Stomach (tissue), 9 donors: Measurements from ENCODE around the gene CAPG. TPM values are rescaled to one million over a fixed set of nuclear protein-coding genes. Genes with fewer than 3 reads are reported as not detected.
"Not testable (repeated sequence)": the region's sequence is repeated elsewhere in the genome, so short reads cannot be mapped to it uniquely, and the experiment has no call there.

Source experiments
- DNase-seq, 2 donors: peaks; one replicate each; pipeline versions ENCODE4 v3.0.0 to v3.0.0-alpha.2; 2013 to 2019
- H3K27ac ChIP-seq, 5 donors: fragments of 200-600 bp in 4 of 5; sonication (generic) in 4 of 5; one replicate each; pipeline ENCODE4 v1.5.1; 2013 to 2019; ENCODE audit warnings: mild to moderate bottlenecking in 1 of 5, moderate library complexity in 1 of 5
- H3K27me3 ChIP-seq, 3 donors: fragments of 200-600 bp; sonication (generic); one replicate each; pipeline ENCODE4 v1.5.1; 2017 to 2019; ENCODE audit warnings: mixed run types in 1 of 3
- H3K36me3 ChIP-seq, 4 donors: fragments of 200-600 bp; sonication (generic); 1 replicate in 3 of 4; 2 replicates in 1 of 4; pipeline ENCODE4 v1.5.1; 2016 to 2019
- H3K4me1 ChIP-seq, 4 donors: fragments of 200-600 bp; sonication (generic); one replicate each; pipeline ENCODE4 v1.5.1; 2016 to 2019
- H3K4me3 ChIP-seq, 4 donors: fragments of 200-600 bp; sonication (generic) in 3 of 4; one replicate each; pipeline ENCODE4 v1.5.1; 2016 to 2019; ENCODE audit warnings: mild to moderate bottlenecking in 1 of 4
- H3K9me3 ChIP-seq, 4 donors: fragments of 200-600 bp; sonication (generic); one replicate each; pipeline ENCODE4 v1.5.1; 2016 to 2019
- EP300 ChIP-seq: sonication (generic); formaldehyde crosslinking; IDR thresholded peaks from one replicate; pipeline ENCODE4 v1.6.1; 2017; ENCODE audit warnings: antibody characterized with exemption
- POLR2A ChIP-seq, 4 donors: fragments of 450-650 bp; IDR thresholded peaks; one replicate each; pipeline ENCODE4 v1.6.1; 2016; ENCODE audit warnings: antibody characterized with exemption in 4 of 4, control low read depth in 2 of 4, mild to moderate bottlenecking in 1 of 4, moderate library complexity in 1 of 4
- POLR2AphosphoS5 ChIP-seq, 3 donors: sonication (generic); formaldehyde crosslinking; IDR thresholded peaks; one replicate each; pipeline ENCODE4 v1.6.1; 2016; ENCODE audit warnings: antibody characterized with exemption in 3 of 3
- WGBS, 5 donors: extraction: QIAGEN DNeasy Blood & Tissue Kit in 3 of 5; methylation state at CpG; one replicate each; pipeline versions ENCODE4 v1.1.5 to v1.1.7; 2013 to 2018; 5-methylcytosine and 5-hydroxymethylcytosine counted together
- intact Hi-C: fragments of 100-400 bp; cut with DNase I; formaldehyde crosslinking; loops from one replicate; pipeline ENCODE4 v1.15.1; 2023; ENCODE audit warnings: low total_unique reads
- polyA plus RNA-seq, 3 donors: library from polyadenylated mRNA; stranded (reverse); fragments of 200-250 nt; gene quantifications; one replicate each; pipeline ENCODE4 v1.2.3, GENCODE V29; 2013
- total RNA-seq, 5 donors: library from RNA; depleted of rRNA; stranded (reverse); fragments of >200 nt; gene quantifications; one replicate each; pipeline versions ENCODE4 v1.1.0 to v1.2.3, GENCODE V29; 2014 to 2016
- TF ChIP-seq, protein P1 (sequence below), 7 experiments: fragments of 450-650 bp in 4 of 7; fragments of 200-600 bp in 3 of 7; sonication (generic) in 3 of 7; IDR thresholded peaks; one replicate each; pipeline ENCODE4 v1.5.1; 2016 to 2019; ENCODE audit warnings: antibody characterized with exemption in 7 of 7, control low read depth in 2 of 7, mild to moderate bottlenecking in 1 of 7
- donor health status: healthy with polysubstance abuse.
- donor health status: Bipolar disorder and iron deficiency.
- donor health status: healthy.

Gene CAPG
- total and polyA plus RNA-seq, 8 donors = 35.0 to 350 (median 126) TPM

DNA sequence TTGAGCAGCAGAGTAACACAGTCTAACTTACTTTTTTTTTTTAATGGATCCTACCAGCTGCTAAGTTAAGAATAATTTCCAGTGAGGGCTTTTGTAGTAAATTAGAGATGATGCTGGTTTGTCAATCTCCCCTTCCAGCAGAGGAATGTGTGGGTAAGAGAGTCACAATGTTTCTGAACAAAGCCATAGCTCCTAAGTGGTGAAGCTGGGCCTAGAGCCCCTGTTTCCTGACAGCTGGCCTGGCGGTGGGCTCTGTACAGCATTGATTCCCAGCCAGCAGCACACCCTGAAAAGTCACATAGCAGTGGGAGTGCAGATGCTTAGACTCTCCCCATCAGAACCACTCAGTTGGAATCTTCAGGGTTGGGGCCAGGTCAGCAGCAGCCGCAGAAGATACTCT is 24.4 kb downstream of the CAPG start:
- intact Hi-C loops = no loop called here
- 78 to 92% (median 88%) methylated on average over 2 of the region's 2 CpGs for WGBS, 5 donors
- no peak for TF ChIP-seq POLR2A (IDR thresholded peaks at IDR 0.05)
- TF ChIP-seq, protein P1, sequence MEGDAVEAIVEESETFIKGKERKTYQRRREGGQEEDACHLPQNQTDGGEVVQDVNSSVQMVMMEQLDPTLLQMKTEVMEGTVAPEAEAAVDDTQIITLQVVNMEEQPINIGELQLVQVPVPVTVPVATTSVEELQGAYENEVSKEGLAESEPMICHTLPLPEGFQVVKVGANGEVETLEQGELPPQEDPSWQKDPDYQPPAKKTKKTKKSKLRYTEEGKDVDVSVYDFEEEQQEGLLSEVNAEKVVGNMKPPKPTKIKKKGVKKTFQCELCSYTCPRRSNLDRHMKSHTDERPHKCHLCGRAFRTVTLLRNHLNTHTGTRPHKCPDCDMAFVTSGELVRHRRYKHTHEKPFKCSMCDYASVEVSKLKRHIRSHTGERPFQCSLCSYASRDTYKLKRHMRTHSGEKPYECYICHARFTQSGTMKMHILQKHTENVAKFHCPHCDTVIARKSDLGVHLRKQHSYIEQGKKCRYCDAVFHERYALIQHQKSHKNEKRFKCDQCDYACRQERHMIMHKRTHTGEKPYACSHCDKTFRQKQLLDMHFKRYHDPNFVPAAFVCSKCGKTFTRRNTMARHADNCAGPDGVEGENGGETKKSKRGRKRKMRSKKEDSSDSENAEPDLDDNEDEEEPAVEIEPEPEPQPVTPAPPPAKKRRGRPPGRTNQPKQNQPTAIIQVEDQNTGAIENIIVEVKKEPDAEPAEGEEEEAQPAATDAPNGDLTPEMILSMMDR (IDR thresholded peaks at IDR 0.05) = no peak
- TF ChIP-seq POLR2AphosphoS5 (IDR thresholded peaks at IDR 0.05) = no peak
- TF ChIP-seq EP300 = no peak
- Histone ChIP-seq H3K27me3 (no peaks in the 10 kb centered on the region), H3K27ac (no peak overlapping the region), H3K9me3 (no peaks in the 10 kb centered on the region), H3K36me3 (peaks cover 29 to 90% (median 84%) of the 10 kb centered on the region in 4 donors), H3K4me1 (no peaks in the 10 kb centered on the region), H3K4me3 (no peak overlapping the region)
- DNase-seq = no peak

DNA sequence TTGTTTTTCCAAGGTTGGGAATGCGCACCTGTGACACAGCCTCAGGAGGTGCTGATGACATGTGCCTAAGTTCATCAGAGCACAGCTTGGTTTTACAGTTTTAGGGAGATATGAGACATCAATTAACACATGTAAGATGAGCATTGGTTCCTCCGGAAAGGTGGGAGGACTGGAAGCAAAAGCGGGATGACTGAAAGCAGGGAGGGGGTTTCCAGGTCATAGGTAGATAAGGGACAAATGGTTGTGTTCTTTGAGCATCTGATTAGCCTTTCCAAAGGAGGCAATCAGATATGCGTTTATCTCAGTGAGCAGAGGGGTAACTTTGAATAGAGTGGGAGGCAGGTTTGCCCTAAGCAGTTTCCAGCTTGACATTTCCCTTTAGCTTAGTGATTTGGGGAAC is 26.3 kb downstream of the CAPG start:
- no peak overlapping the region for H3K27ac ChIP-seq
- H3K4me3 ChIP-seq = no peak overlapping the region
- intact Hi-C loops = no loop called here
- DNase-seq = no peak
- no peaks in the 10 kb centered on the region for H3K4me1 ChIP-seq
- peaks cover 12 to 90% (median 84%) of the 10 kb centered on the region in 4 donors for H3K36me3 ChIP-seq
- no peaks in the 10 kb centered on the region for H3K27me3 ChIP-seq
- H3K9me3 ChIP-seq = no peaks in the 10 kb centered on the region
- 73 to 82% (median 77%) methylated on average over 4 of the region's 4 CpGs for WGBS, 5 donors
- TF ChIP-seq POLR2AphosphoS5 (IDR thresholded peaks at IDR 0.05) = no peak
- no peak for TF ChIP-seq POLR2A (IDR thresholded peaks at IDR 0.05)
- TF ChIP-seq, protein P1 (IDR thresholded peaks at IDR 0.05) = no peak
- TF ChIP-seq EP300 = no peak

DNA sequence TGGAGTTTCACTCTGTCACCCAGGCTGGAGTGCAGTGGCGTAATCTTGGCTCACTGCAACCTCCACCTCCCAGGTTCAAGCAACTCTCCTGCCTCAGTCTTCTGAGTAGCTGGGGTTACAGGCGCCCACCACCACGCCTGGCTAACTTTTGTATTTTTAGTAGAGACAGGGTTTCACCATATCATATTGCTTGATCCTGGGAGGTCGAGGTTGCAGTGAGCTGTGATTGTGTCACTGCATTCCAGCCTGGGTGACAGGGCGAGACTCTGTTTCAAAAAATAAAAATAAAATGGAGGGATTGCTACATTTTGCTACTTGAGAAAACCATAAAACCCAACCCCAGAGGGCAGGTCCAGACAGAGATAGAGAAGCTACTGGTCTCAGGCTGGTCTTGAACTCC is 27.0 kb downstream of the CAPG start:
- H3K4me3 ChIP-seq, intact Hi-C loops, H3K9me3 ChIP-seq, H3K27ac ChIP-seq, DNase-seq, H3K27me3 ChIP-seq, H3K4me1 ChIP-seq: not testable (repeated sequence)
- whole genome bisulfite sequencing, 5 donors = 88 to 94% (median 90%) methylated on average over 5 of the region's 5 CpGs
- peaks cover 11 to 90% (median 84%) of the 10 kb centered on the region in 4 donors for H3K36me3 ChIP-seq

DNA sequence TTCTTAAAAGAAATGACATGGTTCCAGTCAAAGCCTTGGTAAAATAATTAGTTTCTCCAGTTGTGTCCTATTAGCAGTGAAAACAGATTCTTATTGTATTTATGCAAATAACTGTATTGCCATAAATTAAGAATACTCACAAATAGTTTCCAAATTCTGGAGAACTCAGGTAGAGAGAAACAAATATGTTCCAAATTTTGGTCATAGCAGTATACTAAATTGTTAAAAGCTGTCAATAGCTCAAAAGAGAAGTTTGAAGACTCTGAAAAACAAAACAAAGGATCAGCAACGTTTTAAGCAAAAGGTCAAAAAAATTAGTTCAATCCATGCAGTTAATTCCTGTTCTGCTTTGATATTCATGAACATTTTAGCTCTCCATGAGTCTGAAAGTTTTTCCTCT is 30.1 kb downstream of the CAPG start:
- no peaks in the 10 kb centered on the region for H3K9me3 ChIP-seq
- no peak overlapping the region for H3K27ac ChIP-seq
- peaks cover 14 to 85% (median 77%) of the 10 kb centered on the region in 4 donors for H3K36me3 ChIP-seq
- no peak for DNase-seq
- TF ChIP-seq EP300 (no peak), POLR2AphosphoS5 (IDR thresholded peaks at IDR 0.05) (no peak), POLR2A (IDR thresholded peaks at IDR 0.05) (no peak)
- TF ChIP-seq, protein P1 (IDR thresholded peaks at IDR 0.05) = no peak
- 78 to 86% (median 84%) methylated on average over 1 of the region's 1 CpG for WGBS, 5 donors
- H3K27me3 ChIP-seq = no peaks in the 10 kb centered on the region
- intact Hi-C loops = no loop called here
- peaks cover 0 to 14% (median 0%) of the 10 kb centered on the region in 4 donors for H3K4me1 ChIP-seq
- no peak overlapping the region for H3K4me3 ChIP-seq

DNA sequence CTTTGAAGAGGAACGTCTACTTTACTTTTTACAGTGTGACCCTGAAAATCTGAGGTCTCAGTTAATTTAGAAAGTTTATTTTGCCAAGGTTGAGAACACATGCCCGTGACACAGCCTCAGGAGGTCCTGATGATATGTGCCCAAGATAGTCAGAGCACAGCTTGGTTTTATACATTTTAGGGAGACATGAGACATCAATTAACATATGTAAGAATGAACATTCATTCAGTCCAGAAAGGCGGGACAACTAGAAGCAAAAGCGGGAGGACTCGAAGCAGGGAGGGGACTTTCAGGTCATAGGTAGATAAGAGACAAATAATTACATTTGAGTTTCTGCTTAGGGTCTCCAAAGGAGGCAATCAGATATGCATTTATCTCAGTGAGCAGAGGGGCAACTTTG is 31.9 kb downstream of the CAPG start:
- intact Hi-C loops = no loop called here
- WGBS, 5 donors = 75 to 93% (median 86%) methylated on average over 5 of the region's 5 CpGs
- Histone ChIP-seq H3K36me3 (peaks cover 14 to 78% (median 66%) of the 10 kb centered on the region in 4 donors), H3K4me1 (peaks cover 0 to 14% (median 0%) of the 10 kb centered on the region in 4 donors), H3K9me3 (no peaks in the 10 kb centered on the region), H3K4me3 (no peak overlapping the region), H3K27ac (no peak overlapping the region), H3K27me3 (no peaks in the 10 kb centered on the region)
- TF ChIP-seq POLR2A (IDR thresholded peaks at IDR 0.05) = no peak
- TF ChIP-seq POLR2AphosphoS5 (IDR thresholded peaks at IDR 0.05) = no peak
- TF ChIP-seq, protein P1 (IDR thresholded peaks at IDR 0.05) = no peak
- TF ChIP-seq EP300 = no peak
- DNase-seq = no peak
